GM21723 (cell line): Measurements from ENCODE around the gene PABPN1L.

ENCODE experiments used
- ATAC-seq: cut with Tn5 transposase; IDR thresholded peaks from one replicate; pipeline ENCODE4 v1.9.1; 2021; ENCODE audit warnings: mild to moderate bottlenecking, moderate library complexity; ENCODE audit not compliant: unreplicated experiment

PABPN1L gene

GRCh38 chr16:88853325-88853941, 13.0 kb downstream of the PABPN1L start:
- no peak for ATAC-seq

GRCh38 chr16:88851616-88852015, 14.8 kb downstream of the PABPN1L start:
- ATAC-seq = no peak

- no peak for ATAC-seq
These were observed 15.8 kb downstream of the PABPN1L start for GRCh38 chr16:88850531-88851199.

GRCh38 chr16:88848557-88848956, 17.9 kb downstream of the PABPN1L start:
- no peak for ATAC-seq

- no peak for ATAC-seq
These were observed 18.8 kb downstream of the PABPN1L start for GRCh38 chr16:88847654-88848053.

GRCh38 chr16:88846088-88846487, 20.4 kb downstream of the PABPN1L start:
- ATAC-seq = no peak

- no peak for ATAC-seq
These were observed 21.9 kb downstream of the PABPN1L start for GRCh38 chr16:88844419-88845036.

GRCh38 chr16:88843256-88843655, 23.2 kb downstream of the PABPN1L start:
- ATAC-seq = no peak

GRCh38 chr16:88842806-88843205, 23.7 kb downstream of the PABPN1L start:
- ATAC-seq = no peak

GRCh38 chr16:88842308-88842756, 24.1 kb downstream of the PABPN1L start:
- ATAC-seq = no peak

- no peak for ATAC-seq
These were observed 24.7 kb downstream of the PABPN1L start for GRCh38 chr16:88841521-88842307.

GRCh38 chr16:88840600-88841215, 25.8 kb downstream of the PABPN1L start:
- ATAC-seq = no peak

GRCh38 chr16:88839745-88840599, 26.5 kb downstream of the PABPN1L start:
- no peak for ATAC-seq

- no peak for ATAC-seq
These were observed 27.4 kb downstream of the PABPN1L start for GRCh38 chr16:88839026-88839529.

GRCh38 chr16:88838566-88838965, 27.9 kb downstream of the PABPN1L start:
- no peak for ATAC-seq

GRCh38 chr16:88837806-88838205, 28.7 kb downstream of the PABPN1L start:
- ATAC-seq = no peak

GRCh38 chr16:88836791-88837190, 29.7 kb downstream of the PABPN1L start:
- ATAC-seq = no peak

GRCh38 chr16:88835818-88836217, 30.6 kb downstream of the PABPN1L start:
- no peak for ATAC-seq

- no peak for ATAC-seq
These were observed 31.1 kb downstream of the PABPN1L start for GRCh38 chr16:88835383-88835782.

- ATAC-seq = no peak
These were observed 31.8 kb downstream of the PABPN1L start for GRCh38 chr16:88834670-88835069.
